Stimulated activated CD4-positive, alpha-beta T cell treated with anti-CD3 and anti-CD28 coated beads, Interleukin-15, amount 100 ng/mL, for 1 hour (primary cell): Measurements from ENCODE around the gene DENND10.
"Not testable (repeated sequence)": the region's sequence is repeated elsewhere in the genome, so short reads cannot be mapped to it uniquely, and the experiment has no call there.

Experiments used
- DNase-seq, 2 donors: peaks; one replicate each; pipeline ENCODE4 v3.0.0-alpha.2; 2020; ENCODE audit warnings: low read depth in 1 of 2, low spot score in 1 of 2

DENND10 gene

GRCh38 chr10:119096641-119097415 lies 7.1 kb upstream of the DENND10 start:
- not testable (repeated sequence) for DNase-seq

GRCh38 chr10:119098576-119098975 lies 5.3 kb upstream of the DENND10 start:
- DNase-seq: no peak

- no peak for DNase-seq
These were observed 3.3 kb upstream of the DENND10 start for GRCh38 chr10:119100434-119101238.

- no peak for DNase-seq
These were observed 2.4 kb upstream of the DENND10 start for GRCh38 chr10:119101366-119102098.

GRCh38 chr10:119103241-119103902 lies 541 bp upstream of the DENND10 start:
- DNase-seq: no peak

GRCh38 chr10:119104654-119105015 lies 722 bp downstream of the DENND10 start:
- DNase-seq: no peak

- DNase-seq: no peak
These were observed 1.2 kb downstream of the DENND10 start for GRCh38 chr10:119105155-119105554.

GRCh38 chr10:119105899-119106298 lies 2.0 kb downstream of the DENND10 start:
- DNase-seq: not testable (repeated sequence)

- DNase-seq: not testable (repeated sequence)
These were observed 3.2 kb downstream of the DENND10 start for GRCh38 chr10:119107106-119107505.

- not testable (repeated sequence) for DNase-seq
These were observed 3.9 kb downstream of the DENND10 start for GRCh38 chr10:119107771-119108170.

GRCh38 chr10:119112056-119112455 lies 8.1 kb downstream of the DENND10 start:
- DNase-seq: no peak

- no peak for DNase-seq
These were observed 10.1 kb downstream of the DENND10 start for GRCh38 chr10:119113751-119114732.

- DNase-seq: no peak
These were observed 12.0 kb downstream of the DENND10 start for GRCh38 chr10:119115926-119116325.

GRCh38 chr10:119116326-119116951 lies 12.5 kb downstream of the DENND10 start:
- DNase-seq: no peak

GRCh38 chr10:119118231-119118630 lies 14.3 kb downstream of the DENND10 start:
- DNase-seq: no peak

GRCh38 chr10:119119400-119119799 lies 15.5 kb downstream of the DENND10 start:
- no peak for DNase-seq

- DNase-seq: no peak
These were observed 16.5 kb downstream of the DENND10 start for GRCh38 chr10:119120413-119120867.

GRCh38 chr10:119120875-119121274 lies 17.0 kb downstream of the DENND10 start:
- no peak for DNase-seq

GRCh38 chr10:119125942-119126341 lies 22.0 kb downstream of the DENND10 start:
- no peak for DNase-seq
